Measurements from ENCODE around the gene SLC39A7.

The SLC39A7 gene

GRCh38 chr6:33190504-33191107 lies 10.1 kb upstream of the SLC39A7 start:
- no peak for FAIRE-seq

- no peak for FAIRE-seq
These were observed 9.1 kb upstream of the SLC39A7 start for GRCh38 chr6:33191383-33192104.

- FAIRE-seq = no peak
These were observed 8.5 kb upstream of the SLC39A7 start, which contains the start of gene COL11A2 for GRCh38 chr6:33192105-33192646. Gene COL11A2 (minus strand): TSS chr6:33192467. CDS start chr6:33192240, 227 bp downstream.

GRCh38 chr6:33192671-33193602 lies 7.7 kb upstream of the SLC39A7 start:
- no peak for FAIRE-seq

GRCh38 chr6:33193619-33194018 lies 7.0 kb upstream of the SLC39A7 start:
- no peak for FAIRE-seq

- no peak for FAIRE-seq
These were observed 6.2 kb upstream of the SLC39A7 start for GRCh38 chr6:33194431-33194979.

GRCh38 chr6:33195304-33196165 lies 5.1 kb upstream of the SLC39A7 start:
- FAIRE-seq = no peak

GRCh38 chr6:33197431-33198048 lies 3.1 kb upstream of the SLC39A7 start:
- FAIRE-seq = no peak

- FAIRE-seq = no peak
These were observed 2.4 kb upstream of the SLC39A7 start for GRCh38 chr6:33198159-33198852.

- no peak for FAIRE-seq
These were observed 1.7 kb upstream of the SLC39A7 start for GRCh38 chr6:33198853-33199436.

- no peak for FAIRE-seq
These were observed 914 bp upstream of the SLC39A7 start for GRCh38 chr6:33199687-33200218.

- no peak for FAIRE-seq
These were observed 479 bp downstream of the SLC39A7 start for GRCh38 chr6:33201147-33201545.

GRCh38 chr6:33201935-33202334 lies 1.3 kb downstream of the SLC39A7 start:
- FAIRE-seq = no peak

GRCh38 chr6:33202799-33203198 lies 2.1 kb downstream of the SLC39A7 start:
- no peak for FAIRE-seq

GRCh38 chr6:33203443-33204164 lies 2.9 kb downstream of the SLC39A7 start:
- FAIRE-seq = no peak

GRCh38 chr6:33204165-33204414 lies 3.4 kb downstream of the SLC39A7 start:
- no peak for FAIRE-seq

- no peak for FAIRE-seq
These were observed 3.9 kb downstream of the SLC39A7 start, which contains the start of gene HSD17B8 for GRCh38 chr6:33204415-33205190. Gene HSD17B8 (plus strand): TSS chr6:33204655. CDS start chr6:33204669, 14 bp downstream.

GRCh38 chr6:33205191-33206026 lies 4.7 kb downstream of the SLC39A7 start:
- no peak for FAIRE-seq

Measured in endometrium (tissue), 2 donors.